Fibroblast of skin of back (primary cell): ENCODE results near the gene OCIAD2. TPM values are rescaled to one million over a fixed set of nuclear protein-coding genes. Genes with fewer than 3 reads are reported as not detected.
"Not testable (repeated sequence)": the region's sequence is repeated elsewhere in the genome, so short reads cannot be mapped to it uniquely, and the experiment has no call there.

Source experiments
- DNase-seq: peaks from one replicate; pipeline ENCODE4 v3.0.0-alpha.2; 2013
- polyA plus RNA-seq, 2 experiments: library from polyadenylated mRNA; unstranded; fragments of 120-200 nt; gene quantifications; one replicate each; pipeline ENCODE4 v1.2.1, GENCODE V29; 2013; ENCODE audit not compliant: insufficient read length in 2 of 2

Gene OCIAD2
- 31.0 TPM for polyA plus RNA-seq (2013, experiment 1 of 2; ENCODE audit: insufficient read length)
- 19.8 TPM for polyA plus RNA-seq (2013, experiment 2 of 2; ENCODE audit: insufficient read length)

DNA sequence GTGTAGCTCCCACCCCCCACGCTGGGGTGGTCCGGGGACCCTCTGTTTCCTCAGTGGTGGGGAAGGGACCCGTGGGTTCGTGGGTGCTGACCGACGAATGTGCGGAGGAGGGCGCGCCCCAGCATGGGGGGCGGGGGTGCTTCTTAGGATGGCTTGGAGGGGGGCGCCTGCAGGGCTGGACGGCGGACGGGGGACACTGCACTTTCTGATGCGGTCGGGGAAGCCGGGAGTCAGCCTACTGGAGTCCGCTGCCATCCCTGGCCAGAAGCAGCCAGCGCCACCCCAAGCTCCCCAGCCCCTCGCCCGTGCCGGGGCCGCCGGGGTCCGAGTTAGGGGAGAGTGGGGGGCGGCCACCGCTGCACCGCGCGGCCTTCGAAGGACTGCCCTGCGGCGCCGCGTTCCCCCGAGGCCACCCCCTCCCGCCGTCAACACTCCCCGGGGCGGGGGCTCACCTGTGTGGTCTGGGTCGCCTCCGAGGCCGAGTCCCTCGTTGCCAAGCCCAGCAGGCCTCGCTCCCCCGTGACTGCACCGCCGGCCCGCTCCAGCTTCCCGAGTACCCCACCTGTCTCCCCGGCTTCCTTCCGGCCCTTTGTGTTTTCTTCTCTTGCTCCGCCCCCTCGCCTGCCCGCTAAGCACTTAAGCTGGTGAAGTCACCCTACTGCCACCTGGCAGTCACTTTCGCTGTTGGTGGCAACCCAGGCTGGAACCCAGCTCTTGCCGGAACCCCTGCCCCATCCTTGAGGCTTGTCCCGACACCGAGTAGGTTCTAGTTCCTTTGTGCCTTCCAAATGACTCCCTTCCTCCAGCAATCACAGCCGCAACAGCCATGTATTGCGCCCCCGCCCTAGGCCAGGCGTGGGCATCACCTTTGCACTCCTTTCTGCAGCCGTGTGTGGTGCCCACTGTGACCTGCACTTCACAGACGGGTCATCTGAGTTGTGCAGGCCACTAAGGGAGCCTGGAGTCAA is at the start of gene OCIAD2:
Gene OCIAD2, minus strand, starts transcription at position 569 of the 968 bp plus-strand sequence. CDS start 2,225 bp downstream, outside the sequence.
- peak; percentile 39 for DNase-seq

DNA sequence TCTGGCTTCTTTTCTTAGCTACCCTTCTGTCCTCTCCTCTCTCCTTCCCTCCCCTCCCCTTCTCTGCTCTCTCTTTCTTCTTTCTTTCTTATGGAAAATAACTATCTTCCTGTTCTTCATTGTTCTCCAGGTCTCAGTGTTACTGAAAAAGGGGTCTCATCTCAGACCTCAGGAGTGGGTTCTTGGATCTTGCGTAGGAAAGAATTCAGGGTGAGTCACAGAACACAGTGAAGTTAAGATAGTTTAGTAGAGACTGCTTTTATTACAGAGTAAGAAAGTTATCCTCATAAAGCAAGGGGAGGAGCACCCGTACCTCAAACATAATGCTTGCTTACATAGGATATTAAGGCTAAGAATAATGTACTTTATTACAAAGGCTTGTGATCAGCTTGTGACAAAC is 47.7 kb upstream of the OCIAD2 start:
- peak; percentile 28 for DNase-seq

- DNase-seq, result peak; percentile 47
These were observed 43.1 kb upstream of the OCIAD2 start for GRCh38 chr4:48949518-48950219.

- no peak for DNase-seq
These were observed 42.5 kb upstream of the OCIAD2 start for GRCh38 chr4:48949086-48949485.

DNA sequence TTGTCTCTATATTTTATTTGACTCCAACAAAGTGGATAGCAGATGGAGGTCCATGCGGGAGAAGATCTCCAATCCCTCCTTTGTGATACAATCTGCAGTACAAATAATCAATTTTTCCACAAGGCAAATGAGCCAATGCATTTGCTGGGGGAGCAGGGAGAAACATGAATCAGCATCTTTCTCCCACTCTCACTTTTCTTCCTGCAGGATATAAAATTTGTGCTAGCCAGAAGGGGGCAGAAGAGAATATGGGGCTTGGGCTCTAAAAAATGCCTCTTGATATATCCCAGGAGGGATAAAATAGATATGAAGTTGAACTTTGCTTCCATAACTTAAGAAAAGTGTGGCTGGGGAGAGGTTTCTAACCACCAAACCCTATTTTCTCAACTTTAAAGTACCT is 41.2 kb upstream of the OCIAD2 start:
- no peak for DNase-seq

- DNase-seq, result no peak
These were observed 39.4 kb upstream of the OCIAD2 start for GRCh38 chr4:48945981-48946380.

GRCh38 chr4:48944756-48945241 is 38.2 kb upstream of the OCIAD2 start:
- DNase-seq, result no peak

DNA sequence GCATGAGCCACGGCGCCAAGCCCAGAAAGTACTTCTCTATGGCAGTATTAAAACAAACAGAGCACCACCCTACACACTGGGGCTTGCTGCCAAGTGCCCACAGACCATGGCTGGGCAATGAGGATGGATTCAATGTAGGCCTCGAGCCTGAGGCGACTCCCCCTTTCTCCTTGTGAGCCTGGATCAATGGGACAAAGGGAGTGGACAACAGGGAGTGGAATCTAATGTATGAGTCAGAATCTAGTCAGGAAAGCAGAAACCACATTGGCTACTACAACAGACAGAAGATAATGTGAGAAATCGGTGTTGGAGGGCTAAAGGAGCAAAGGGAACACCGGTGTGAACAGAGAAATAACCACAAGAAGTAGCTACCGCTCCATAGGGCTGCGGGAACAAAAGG is 37.7 kb upstream of the OCIAD2 start:
- DNase-seq, result peak; percentile 36

DNA sequence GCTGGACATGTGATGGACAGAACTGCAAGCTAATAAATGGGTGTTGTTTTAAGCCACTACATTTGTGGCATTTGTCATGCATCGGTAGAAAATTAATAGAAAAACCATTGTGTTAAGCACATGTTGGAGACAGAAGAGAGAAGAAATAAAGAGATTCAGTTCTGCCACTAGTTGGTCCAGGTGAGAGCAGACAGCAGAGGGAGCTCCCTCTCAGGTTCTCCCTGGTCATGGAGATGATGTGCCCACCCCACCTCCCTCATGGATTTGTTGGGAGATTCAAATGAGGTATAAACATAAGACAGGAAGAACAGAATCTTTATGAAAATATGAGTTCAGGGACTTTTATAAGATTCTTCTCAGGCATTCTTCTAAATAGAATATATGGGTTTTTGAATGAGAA is 36.8 kb upstream of the OCIAD2 start:
- no peak for DNase-seq

- DNase-seq, result peak; percentile 68
These were observed 33.2 kb upstream of the OCIAD2 start for GRCh38 chr4:48939785-48940184.

GRCh38 chr4:48938831-48939230 is 32.3 kb upstream of the OCIAD2 start:
- no peak for DNase-seq

GRCh38 chr4:48937033-48937432 is 30.5 kb upstream of the OCIAD2 start:
- DNase-seq, result no peak

DNA sequence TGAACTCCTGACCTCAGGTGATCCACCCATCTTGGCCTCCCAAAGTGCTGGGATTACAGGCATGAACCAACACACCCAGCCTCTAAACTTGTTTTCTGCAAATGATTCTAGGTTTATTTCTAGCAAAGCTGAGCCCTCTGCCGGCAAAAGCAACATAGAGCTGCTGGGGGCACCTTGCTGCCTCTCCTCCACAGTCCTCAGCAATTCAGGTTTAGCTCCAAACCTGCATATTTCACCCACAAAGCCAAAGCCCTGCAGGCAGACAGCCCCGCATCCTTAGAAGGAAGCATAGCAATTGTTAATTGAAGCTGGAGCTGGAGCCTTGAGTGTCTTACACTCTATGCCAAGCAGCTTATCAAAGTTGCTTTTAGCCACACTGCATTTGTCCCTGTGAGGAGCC is 24.9 kb upstream of the OCIAD2 start:
- DNase-seq, result no peak

GRCh38 chr4:48930654-48931053 is 24.1 kb upstream of the OCIAD2 start:
- no peak for DNase-seq

DNA sequence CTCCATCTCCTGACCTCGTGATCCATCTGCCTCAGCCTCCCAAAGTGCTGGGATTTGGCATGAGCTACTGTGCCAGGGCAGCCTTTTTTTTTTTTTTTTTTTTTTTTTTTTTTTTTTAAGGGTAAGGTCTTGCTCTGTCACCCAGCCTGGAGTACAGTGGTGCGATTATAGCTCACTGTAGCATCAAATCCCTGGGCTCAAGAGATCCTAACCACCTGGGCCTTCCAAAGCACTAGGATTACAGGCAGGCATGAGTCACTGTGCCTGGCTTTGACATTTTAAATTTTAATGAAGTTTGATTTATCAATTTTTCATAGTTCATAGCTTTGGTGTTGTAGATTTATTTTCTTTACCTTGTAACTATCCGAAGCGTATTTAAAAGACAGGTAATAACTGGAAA is 17.8 kb upstream of the OCIAD2 start:
- DNase-seq, result no peak

GRCh38 chr4:48923065-48923464 is 16.5 kb upstream of the OCIAD2 start:
- not testable (repeated sequence) for DNase-seq

DNA sequence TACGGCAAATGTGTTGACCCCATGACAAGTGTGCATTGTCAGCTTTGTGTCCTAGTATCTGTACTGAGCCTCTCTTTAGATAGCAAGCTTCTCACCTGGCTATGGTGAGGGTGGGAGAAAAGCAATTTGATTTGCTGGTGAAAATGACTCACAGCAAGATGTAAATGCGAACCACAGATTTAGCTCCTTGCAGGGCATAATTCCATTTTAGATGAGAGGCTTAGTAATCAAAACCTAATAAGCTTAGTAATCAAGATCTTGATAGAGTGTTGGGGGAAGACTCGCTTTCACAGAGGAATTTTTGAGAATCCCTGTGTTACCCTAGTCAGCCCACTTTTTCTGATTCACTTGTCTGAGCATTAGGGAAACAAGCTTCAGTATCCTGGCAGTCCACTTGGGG is 7.7 kb upstream of the OCIAD2 start:
- DNase-seq, result no peak

- peak; percentile 61 for DNase-seq
These were observed 6.8 kb upstream of the OCIAD2 start for GRCh38 chr4:48913346-48913745.

DNA sequence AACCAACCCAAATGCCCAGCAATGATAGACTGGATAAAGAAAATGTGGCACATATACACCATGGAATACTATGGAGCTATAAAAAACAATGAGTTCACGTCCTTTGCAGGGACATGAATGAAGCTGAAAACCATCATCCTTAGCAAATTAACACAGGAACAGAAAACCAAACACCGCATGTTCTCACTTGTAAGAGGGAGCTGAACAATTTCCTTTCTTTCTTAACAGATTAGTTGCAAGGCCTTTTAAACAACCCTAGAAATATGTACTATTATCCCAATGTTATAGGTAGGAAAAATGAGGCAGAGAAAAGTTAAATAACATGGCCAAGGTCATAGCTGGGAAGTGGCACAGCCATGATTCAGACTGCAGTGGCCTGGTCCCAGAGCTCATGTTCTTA is 5.8 kb upstream of the OCIAD2 start:
- no peak for DNase-seq

DNA sequence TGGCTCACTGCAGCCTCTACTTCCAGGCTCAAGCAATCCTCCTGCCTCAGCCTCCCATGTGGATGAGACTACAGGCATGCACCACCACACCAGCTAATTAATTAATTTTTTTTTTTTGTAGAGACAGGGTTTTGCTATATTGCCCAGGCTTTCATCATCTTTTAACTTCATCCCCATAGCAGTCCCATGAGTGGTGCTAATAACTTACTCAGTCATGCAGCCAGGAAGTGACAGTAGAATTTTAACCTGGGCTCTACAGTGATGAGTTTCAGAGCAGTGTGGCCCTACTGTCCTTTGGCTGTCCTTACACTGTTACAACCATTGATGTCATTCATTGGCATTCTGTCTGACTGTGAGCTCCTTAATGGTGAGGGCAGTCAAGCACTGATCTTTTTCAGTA is 3.9 kb upstream of the OCIAD2 start:
- DNase-seq, result peak; percentile 19

- DNase-seq, result peak; percentile 97
These were observed 3.1 kb upstream of the OCIAD2 start for GRCh38 chr4:48909697-48910096.

DNA sequence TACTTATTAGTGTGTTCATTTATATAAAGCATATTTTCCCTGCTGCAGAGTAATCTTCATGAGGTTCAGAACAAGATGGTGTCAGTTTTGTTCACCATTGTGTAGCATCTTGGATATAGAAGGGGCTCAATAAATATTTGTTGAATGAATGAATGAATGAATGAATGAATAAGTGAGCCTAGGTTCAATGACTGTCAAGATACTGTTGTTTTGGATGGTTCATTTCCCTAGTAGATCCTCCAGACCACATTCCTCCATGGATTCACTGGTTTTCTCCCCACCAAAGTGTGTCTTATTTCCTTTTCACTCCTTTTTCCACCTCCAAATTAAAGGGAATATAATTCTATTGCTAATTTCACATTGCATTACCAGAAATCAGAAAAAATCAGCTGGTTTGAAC is 2.1 kb upstream of the OCIAD2 start:
- DNase-seq, result no peak

DNA sequence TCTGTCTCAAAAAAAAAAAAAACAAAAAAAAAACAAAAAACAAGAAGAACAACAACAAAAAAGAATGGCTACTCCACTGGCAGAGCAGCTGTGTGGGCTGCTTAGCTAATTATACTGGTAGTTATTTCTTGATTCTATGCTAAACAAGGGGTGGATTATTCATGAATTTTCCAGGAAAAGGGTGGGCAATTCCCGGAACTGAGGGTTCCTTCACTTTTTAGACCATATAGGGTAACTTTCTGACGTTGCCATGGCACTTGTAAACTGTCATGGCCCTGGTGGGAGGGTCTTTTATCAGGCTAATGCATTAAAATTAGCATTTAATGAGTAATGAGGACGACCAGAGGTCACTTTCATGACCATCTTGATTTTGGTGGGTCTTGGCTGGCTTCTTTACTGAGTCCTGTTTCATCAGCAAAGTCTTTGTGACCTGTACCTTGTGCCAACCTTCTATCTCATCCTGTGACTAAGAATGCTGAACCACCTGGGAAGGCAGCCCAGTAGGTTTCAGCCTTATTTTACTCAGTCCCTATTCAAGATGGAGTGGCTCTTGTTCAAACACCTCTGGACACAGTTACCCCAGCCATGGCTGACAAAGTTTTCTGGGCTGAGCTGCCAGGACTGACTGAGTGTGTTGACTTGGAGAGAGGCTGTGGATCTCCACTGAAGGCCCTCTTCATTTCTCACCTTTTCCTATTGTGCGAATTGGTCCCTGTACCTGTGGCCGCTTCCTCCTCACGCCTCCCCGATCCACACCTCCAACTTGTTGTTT is 1.3 kb upstream of the OCIAD2 start:
- no peak for DNase-seq
